Duodenal mucosa (tissue), 2 donors: ENCODE measurements around the gene ATM.

Source experiments
- H3K27ac ChIP-seq: one replicate; pipeline ENCODE4 v1.7.0; 2013; ENCODE audit warnings: low read depth, low read length
- H3K27me3 ChIP-seq, 2 donors: one replicate each; pipeline ENCODE4 v1.7.0; 2013; ENCODE audit warnings: low read length in 2 of 2, control low read depth in 1 of 2; ENCODE audit not compliant: insufficient read depth in 2 of 2, control insufficient read depth in 1 of 2
- H3K36me3 ChIP-seq, 2 donors: one replicate each; pipeline ENCODE4 v1.7.0; 2013; ENCODE audit warnings: low read length in 2 of 2, control low read depth in 1 of 2; ENCODE audit not compliant: insufficient read depth in 2 of 2, control insufficient read depth in 1 of 2
- H3K4me1 ChIP-seq, 2 donors: one replicate each; pipeline ENCODE4 v1.7.0; 2013; ENCODE audit warnings: low read length in 2 of 2, control low read depth in 1 of 2; ENCODE audit not compliant: insufficient read depth in 2 of 2, control insufficient read depth in 1 of 2
- H3K4me3 ChIP-seq, 2 donors: one replicate each; pipeline ENCODE4 v1.7.0; 2013; ENCODE audit warnings: low read length in 2 of 2, low read depth in 1 of 2
- H3K9ac ChIP-seq, 2 donors: one replicate each; pipeline ENCODE4 v1.7.0; 2013; ENCODE audit warnings: low read length in 2 of 2, low read depth in 1 of 2
- H3K9me3 ChIP-seq, 2 donors: one replicate each; pipeline ENCODE4 v1.7.0; 2013; ENCODE audit warnings: low read length in 2 of 2, control low read depth in 1 of 2; ENCODE audit not compliant: control insufficient read depth in 1 of 2

The ATM gene

GRCh38 chr11:108222574-108223347 is at the start of gene ATM, which contains the start of gene NPAT:
ATM (plus strand) TSS chr11:108223067; CDS start chr11:108227625, 4,558 bp downstream.
NPAT (minus strand) TSS chr11:108222638; CDS start chr11:108222536, 102 bp downstream.
- Histone ChIP-seq H3K4me3 (peak within 1 kb of the TSS; percentile 95 to 99), H3K9me3 (no peaks in the 10 kb centered on the region), H3K27ac (peak within 1 kb of the TSS; percentile 94), H3K4me1 (peaks cover 21 to 30% of the 10 kb centered on the region in 2 donors), H3K27me3 (no peaks in the 10 kb centered on the region), H3K9ac (peak within 1 kb of the TSS; percentile 92 to 98), H3K36me3 (no peaks in the 10 kb centered on the region)

GRCh38 chr11:108177570-108177969 is 45.3 kb upstream of the ATM start:
- H3K27ac ChIP-seq: no peak overlapping the region

GRCh38 chr11:108193725-108194124 is 29.1 kb upstream of the ATM start:
- Histone ChIP-seq H3K27ac (no peak overlapping the region), H3K36me3 (peaks cover 4 to 56% of the 10 kb centered on the region in 2 donors), H3K4me3 (no peak overlapping the region), H3K27me3 (no peaks in the 10 kb centered on the region), H3K4me1 (no peaks in the 10 kb centered on the region), H3K9me3 (no peaks in the 10 kb centered on the region), H3K9ac (no peak overlapping the region)

More at GRCh38 chr11:108177570-108177969, 45.3 kb upstream of the ATM start:
- Histone ChIP-seq H3K27me3 (no peaks in the 10 kb centered on the region), H3K4me3 (no peak overlapping the region), H3K9ac (no peak overlapping the region), H3K4me1 (no peaks in the 10 kb centered on the region), H3K9me3 (no peaks in the 10 kb centered on the region), H3K36me3 (peaks cover 8 to 38% of the 10 kb centered on the region in 2 donors)

GRCh38 chr11:108196901-108197300 is 26.0 kb upstream of the ATM start:
- Histone ChIP-seq H3K4me3 (no peak overlapping the region), H3K4me1 (no peaks in the 10 kb centered on the region), H3K27ac (no peak overlapping the region), H3K9ac (no peak overlapping the region), H3K9me3 (no peaks in the 10 kb centered on the region), H3K27me3 (no peaks in the 10 kb centered on the region), H3K36me3 (peaks cover 0 to 47% of the 10 kb centered on the region in 2 donors)

GRCh38 chr11:108197351-108197750 is 25.5 kb upstream of the ATM start:
- no peak overlapping the region for H3K9ac ChIP-seq
- H3K27ac ChIP-seq: no peak overlapping the region
- no peaks in the 10 kb centered on the region for H3K9me3 ChIP-seq
- peaks cover 0 to 43% of the 10 kb centered on the region in 2 donors for H3K36me3 ChIP-seq
- no peak overlapping the region for H3K4me3 ChIP-seq
- H3K4me1 ChIP-seq: no peaks in the 10 kb centered on the region
- no peaks in the 10 kb centered on the region for H3K27me3 ChIP-seq

GRCh38 chr11:108198833-108199232 is 24.0 kb upstream of the ATM start:
- H3K9me3 ChIP-seq: no peaks in the 10 kb centered on the region
- no peaks in the 10 kb centered on the region for H3K27me3 ChIP-seq
- no peak overlapping the region for H3K4me3 ChIP-seq
- no peak overlapping the region for H3K27ac ChIP-seq
- H3K9ac ChIP-seq: no peak overlapping the region
- peaks cover 0 to 34% of the 10 kb centered on the region in 2 donors for H3K36me3 ChIP-seq
- H3K4me1 ChIP-seq: no peaks in the 10 kb centered on the region

- Histone ChIP-seq H3K4me1 (no peaks in the 10 kb centered on the region), H3K27me3 (no peaks in the 10 kb centered on the region), H3K4me3 (no peak overlapping the region), H3K9me3 (peaks cover 2 to 8% of the 10 kb centered on the region in 2 donors), H3K27ac (no peak overlapping the region), H3K9ac (no peak overlapping the region), H3K36me3 (peaks cover 0 to 40% of the 10 kb centered on the region in 2 donors)
Observed at GRCh38 chr11:108199446-108200321, 23.2 kb upstream of the ATM start.

- Histone ChIP-seq H3K9me3 (peaks cover 17 to 24% of the 10 kb centered on the region in 2 donors), H3K27me3 (no peaks in the 10 kb centered on the region), H3K36me3 (peaks cover 20 to 48% of the 10 kb centered on the region in 2 donors), H3K4me1 (no peaks in the 10 kb centered on the region), H3K4me3 (no peak overlapping the region), H3K9ac (no peak overlapping the region), H3K27ac (no peak overlapping the region)
Observed at GRCh38 chr11:108203075-108203474, 19.8 kb upstream of the ATM start.

- no peak overlapping the region for H3K9ac ChIP-seq
- H3K27me3 ChIP-seq: no peaks in the 10 kb centered on the region
- no peak overlapping the region for H3K27ac ChIP-seq
- peaks cover 24 to 48% of the 10 kb centered on the region in 2 donors for H3K36me3 ChIP-seq
- peaks cover 17 to 24% of the 10 kb centered on the region in 2 donors for H3K9me3 ChIP-seq
- H3K4me1 ChIP-seq: no peaks in the 10 kb centered on the region
- H3K4me3 ChIP-seq: no peak overlapping the region
Observed at GRCh38 chr11:108204376-108204775, 18.5 kb upstream of the ATM start.
